ENCODE measurements around the gene SOX10. TPM values are rescaled to one million over a fixed set of nuclear protein-coding genes. Genes with fewer than 3 reads are reported as not detected.

The SOX10 gene
- total and polyA plus RNA-seq, 2 of the 4 experiments (the other 2 are of a cell fraction): not detected

GRCh38 chr22:37942133-37942532 is 42.2 kb downstream of the SOX10 start:
- H3K27ac ChIP-seq (ENCODE audit: insufficient read depth, low read length): no peak overlapping the region
- H3K36me3 ChIP-seq (ENCODE audit: control insufficient read depth, insufficient read depth, low read length): peaks cover 41% of the 10 kb centered on the region
- no peak for DNase-seq
- H4K8ac ChIP-seq (ENCODE audit: low read depth in 2 of 2, low read length in 2 of 2): no peak overlapping the region
- TF ChIP-seq CHD1 (IDR thresholded peaks at IDR 0.05; ENCODE audit: low read depth, low read length) (no peak), RFX5 (IDR thresholded peaks at IDR 0.05; ENCODE audit: low read depth, low read length) (no peak), NFE2L2 (IDR thresholded peaks at IDR 0.05; ENCODE audit: low read depth, low read length) (no peak), MAZ (IDR thresholded peaks at IDR 0.05; ENCODE audit: borderline replicate concordance, low read depth, low read length) (no peak), POLR2A (IDR thresholded peaks at IDR 0.05; ENCODE audit: low read depth, low read length) (no peak), CEBPB (IDR thresholded peaks at IDR 0.05; ENCODE audit: low read depth, low read length) (no peak), SMC3 (IDR thresholded peaks at IDR 0.05; ENCODE audit: low read depth, low read length) (no peak), MAFK (IDR thresholded peaks at IDR 0.05; ENCODE audit: low read depth, low read length) (no peak), FOS (IDR thresholded peaks at IDR 0.05; ENCODE audit: low read depth, low read length) (no peak), RCOR1 (IDR thresholded peaks at IDR 0.05; ENCODE audit: insufficient replicate concordance, low read length) (no peak)
- no peaks in the 10 kb centered on the region for H3K27me3 ChIP-seq (ENCODE audit: control insufficient read depth, insufficient read depth, low read length)
- peaks cover 3 to 9% of the 10 kb centered on the region in 2 experiments; a peak in 2 of 4 replicates for H3K79me1 ChIP-seq (ENCODE audit: low read depth in 1 of 2, low read length in 2 of 2)
- H4K91ac ChIP-seq (ENCODE audit: insufficient read depth, low read depth, low read length): no peak overlapping the region
- no peak overlapping the region for H2BK120ac ChIP-seq (ENCODE audit: low read depth, low read length)
- no peak overlapping the region for H3K4me2 ChIP-seq (ENCODE audit: low read depth, low read length)
- H2AFZ ChIP-seq (replicated peaks; ENCODE audit: low read length, poor library complexity): no peak overlapping the region
- ChIA-PET POLR2A (ENCODE audit: unreplicated experiment) (no interaction called here), CTCF (no interaction called here)
- H4K5ac ChIP-seq (ENCODE audit: low read depth, low read length): no peak overlapping the region
- no peak overlapping the region for H3K4ac ChIP-seq (ENCODE audit: low read depth, low read length)
- H3K9me3 ChIP-seq (ENCODE audit: control insufficient read depth, insufficient read depth, low read length): no peaks in the 10 kb centered on the region
- no peaks in the 10 kb centered on the region for H3K4me1 ChIP-seq (ENCODE audit: control insufficient read depth, insufficient read depth, low read length)
- no peak overlapping the region for H3K23ac ChIP-seq (ENCODE audit: low read depth, low read length)
- H3K4me3 ChIP-seq (ENCODE audit: insufficient read depth, low read depth, low read length): no peak overlapping the region
- no peak overlapping the region for H2AK5ac ChIP-seq (ENCODE audit: low read depth, low read length)
- no peak overlapping the region for H3K56ac ChIP-seq (ENCODE audit: extremely low read depth, insufficient read depth, low read length)
- no peak overlapping the region for H2BK20ac ChIP-seq (ENCODE audit: low read depth, low read length)
- no peak overlapping the region for H2AK9ac ChIP-seq (replicated peaks; ENCODE audit: low read depth, low read length, poor library complexity)
- H3K14ac ChIP-seq (replicated peaks; ENCODE audit: low read depth, low read length): no peak overlapping the region
- H3K9me1 ChIP-seq (ENCODE audit: insufficient read depth, low read length): 0 out of 2 replicates have a peak, but pooled peaks cover 7% of the 10 kb centered on the region
- in situ Hi-C loops (cut with MboI; ENCODE audit: low sequenced_read_pairs) (no loop called here), dilution Hi-C loops (cut with HindIII; ENCODE audit: low sequenced_read_pairs, unreplicated experiment) (no loop called here), intact Hi-C loops (cut with micrococcal nuclease) (no loop called here)
- H3K9ac ChIP-seq (ENCODE audit: low read depth, low read length): no peak overlapping the region
- no TSS peak for BruUV-seq (replicated peaks)
- WGBS, 2 experiments (ENCODE audit: extremely low coverage in 2 of 2, insufficient read length in 1 of 2): 100% methylated on average over 3 of the region's 8 CpGs; no CpG with 5 or more reads in 1 of the 2 experiments
- H3K18ac ChIP-seq (ENCODE audit: low read depth, low read length): no peak overlapping the region
- H2BK15ac ChIP-seq (ENCODE audit: low read depth, low read length): no peak overlapping the region
- ATAC-seq (ENCODE audit: low read depth): no peak
- H2BK5ac ChIP-seq (ENCODE audit: low read depth, low read length, poor library complexity, severe bottlenecking): no peak overlapping the region
- no peaks in the 10 kb centered on the region for H4K20me1 ChIP-seq (ENCODE audit: insufficient read depth, low read length)
